HepG2 (cell line): ENCODE measurements around the gene STX5. TPM values are rescaled to one million over a fixed set of nuclear protein-coding genes. Genes with fewer than 3 reads are reported as not detected.
A peak's percentile ranks its signal among the peaks of the same experiment; 100 is the strongest.

Experiments used
- AHR ChIP-seq: IDR thresholded peaks from 2 replicates; pipeline ENCODE4 v1.6.1; 2018; ENCODE audit warnings: missing genetic modification reagents, missing compliant biosample characterization
- CEBPB ChIP-seq: IDR thresholded peaks from 2 replicates; pipeline ENCODE4 v1.6.1; 2011; ENCODE audit warnings: low read depth, low read length, improper control_type of control experiment, borderline replicate concordance
- CENPT ChIP-seq: sonication (generic); formaldehyde crosslinking; IDR thresholded peaks from 2 replicates; pipeline ENCODE4 v1.8.0; 2022; ENCODE audit warnings: low read depth, mild to moderate bottlenecking, moderate library complexity, missing genetic modification reagents
- EZH2 ChIP-seq: conservative IDR thresholded peaks from 2 replicates; pipeline ENCODE4 v1.6.1; 2012; ENCODE audit warnings: mild to moderate bottlenecking, low read depth, low read length, moderate library complexity
- HES4 ChIP-seq: sonication (generic); formaldehyde crosslinking; IDR thresholded peaks from 2 replicates; pipeline ENCODE4 v1.9.0; 2021; ENCODE audit warnings: mild to moderate bottlenecking, missing genetic modification reagents, borderline replicate concordance
- IRF2 ChIP-seq: IDR thresholded peaks from 2 replicates; pipeline ENCODE4 v1.6.1; 2018; ENCODE audit warnings: missing genetic modification reagents, missing compliant biosample characterization
- MEIS1 ChIP-seq: sonication (generic); formaldehyde crosslinking; IDR thresholded peaks from 2 replicates; pipeline ENCODE4 v1.9.0; 2021; ENCODE audit warnings: mild to moderate bottlenecking, missing genetic modification reagents, moderate library complexity, borderline replicate concordance
- SKI ChIP-seq: fragments of 450-650 bp; IDR thresholded peaks from one replicate; pipeline ENCODE4 v1.6.1; 2018; ENCODE audit warnings: mild to moderate bottlenecking; ENCODE audit not compliant: partially characterized antibody
- SMARCE1 ChIP-seq: fragments of 450-650 bp; IDR thresholded peaks from 2 replicates; pipeline ENCODE4 v1.6.1; 2017; ENCODE audit warnings: borderline replicate concordance
- SOX6 ChIP-seq, 2 experiments: fragments of 450-650 bp in 1 of 2; sonication (generic) in 1 of 2; formaldehyde crosslinking in 1 of 2; IDR thresholded peaks; 2 replicates each; pipeline versions ENCODE4 v1.4.0 to v1.6.1; 2017 to 2020; ENCODE audit warnings: antibody characterized with exemption in 1 of 2, mild to moderate bottlenecking in 1 of 2, missing genetic modification reagents in 1 of 2
- TBX3 ChIP-seq: fragments of 450-650 bp; IDR thresholded peaks from 2 replicates; pipeline ENCODE4 v1.6.1; 2017; ENCODE audit warnings: antibody characterized with exemption, mild to moderate bottlenecking, inconsistent platforms, borderline replicate concordance
- ZNF546 ChIP-seq: sonication (generic); formaldehyde crosslinking; conservative IDR thresholded peaks from 2 replicates; pipeline ENCODE4 v1.8.1; 2023; ENCODE audit warnings: mild to moderate bottlenecking, missing genetic modification reagents
- ZNF589 ChIP-seq: sonication (generic); formaldehyde crosslinking; conservative IDR thresholded peaks from 2 replicates; pipeline ENCODE4 v1.8.0; 2022; ENCODE audit warnings: mild to moderate bottlenecking, moderate library complexity, missing genetic modification reagents
- ZNF615 ChIP-seq: sonication (generic); formaldehyde crosslinking; IDR thresholded peaks from 2 replicates; pipeline ENCODE4 v1.5.0; 2020; ENCODE audit warnings: mild to moderate bottlenecking, missing genetic modification reagents, borderline replicate concordance
- polyA plus RNA-seq, 8 experiments: library from polyadenylated mRNA; depleted of rRNA in 3 of 8; stranded (reverse) in 7 of 8; unstranded in 1 of 8; fragments of >200 nt; fragmentation: Illumina TruSeq in 4 of 8; extraction: Trizol in 4 of 8; gene quantifications; 2 replicates each; pipeline versions ENCODE4 v1.2.1 to v1.2.3, GENCODE V29; 2011 to 2016; ENCODE audit warnings: low read depth in 4 of 8, missing spikeins in 1 of 8, mixed read lengths in 1 of 8; ENCODE audit not compliant: insufficient read depth in 1 of 8
- total RNA-seq, 5 experiments: library from RNA; depleted of rRNA; stranded (reverse); fragments of >200 nt; fragmentation: Illumina TruSeq; extraction: Trizol; gene quantifications; 2 replicates each; pipeline ENCODE4 v1.2.3, GENCODE V29; 2016; ENCODE audit warnings: low read depth in 1 of 5
- TF ChIP-seq, protein P1 (sequence below): sonication (generic); formaldehyde crosslinking; IDR thresholded peaks from 2 replicates; pipeline ENCODE4 v1.5.1; 2020; ENCODE audit warnings: mild to moderate bottlenecking, missing genetic modification reagents, borderline replicate concordance
- TF ChIP-seq, protein P2 (sequence below): sonication (generic); formaldehyde crosslinking; IDR thresholded peaks from 2 replicates; pipeline ENCODE4 v1.4.0; 2020; ENCODE audit warnings: low read depth, mild to moderate bottlenecking, missing genetic modification reagents
- TF ChIP-seq, protein P3 (sequence below): sonication (generic); formaldehyde crosslinking; IDR thresholded peaks from 2 replicates; pipeline ENCODE4 v1.5.0; 2020; ENCODE audit warnings: mild to moderate bottlenecking, missing genetic modification reagents
- TF ChIP-seq, protein P4 (sequence below): sonication (generic); formaldehyde crosslinking; IDR thresholded peaks from 2 replicates; pipeline ENCODE4 v1.8.0; 2022; ENCODE audit warnings: mild to moderate bottlenecking, missing genetic modification reagents, moderate library complexity

The STX5 gene
- total and polyA plus RNA-seq, 2 of the 13 experiments (the other 11 are each of a cell fraction or from before 2014, with no cell fraction given), result 26.9 to 30.0 TPM

DNA sequence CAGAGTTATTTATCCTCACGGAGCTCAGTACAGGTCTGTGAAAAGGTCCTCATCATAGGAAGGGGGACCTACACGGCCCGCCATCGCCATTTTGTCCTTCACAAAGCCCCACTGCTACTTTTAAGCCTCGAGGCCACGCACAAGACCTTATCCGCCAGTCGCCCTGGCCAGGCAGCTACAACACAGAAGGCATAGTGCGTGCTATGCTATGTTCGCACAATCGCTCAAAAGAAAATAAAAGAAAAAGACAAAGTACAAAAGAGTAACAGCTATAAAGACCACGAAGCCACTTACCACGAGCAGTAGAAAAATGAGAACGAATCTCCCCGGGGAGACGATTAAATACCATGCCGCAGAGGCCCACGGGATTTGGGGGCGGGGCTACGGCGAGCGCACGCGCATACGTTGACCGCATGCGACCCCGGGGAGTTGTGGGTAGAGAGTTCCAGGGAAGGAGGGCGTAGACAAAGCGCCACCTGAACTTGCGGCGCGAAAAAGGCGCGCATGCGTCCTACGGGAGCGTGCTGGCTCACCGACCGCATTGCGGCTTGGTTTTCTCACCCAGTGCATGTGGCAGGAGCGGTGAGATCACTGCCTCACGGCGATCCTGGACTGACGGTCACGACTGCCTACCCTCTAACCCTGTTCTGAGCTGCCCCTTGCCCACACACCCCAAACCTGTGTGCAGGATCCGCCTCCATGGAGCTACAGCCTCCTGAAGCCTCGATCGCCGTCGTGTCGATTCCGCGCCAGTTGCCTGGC lies 23.9 kb upstream of the STX5 start (continued):
- TF ChIP-seq, protein P1, sequence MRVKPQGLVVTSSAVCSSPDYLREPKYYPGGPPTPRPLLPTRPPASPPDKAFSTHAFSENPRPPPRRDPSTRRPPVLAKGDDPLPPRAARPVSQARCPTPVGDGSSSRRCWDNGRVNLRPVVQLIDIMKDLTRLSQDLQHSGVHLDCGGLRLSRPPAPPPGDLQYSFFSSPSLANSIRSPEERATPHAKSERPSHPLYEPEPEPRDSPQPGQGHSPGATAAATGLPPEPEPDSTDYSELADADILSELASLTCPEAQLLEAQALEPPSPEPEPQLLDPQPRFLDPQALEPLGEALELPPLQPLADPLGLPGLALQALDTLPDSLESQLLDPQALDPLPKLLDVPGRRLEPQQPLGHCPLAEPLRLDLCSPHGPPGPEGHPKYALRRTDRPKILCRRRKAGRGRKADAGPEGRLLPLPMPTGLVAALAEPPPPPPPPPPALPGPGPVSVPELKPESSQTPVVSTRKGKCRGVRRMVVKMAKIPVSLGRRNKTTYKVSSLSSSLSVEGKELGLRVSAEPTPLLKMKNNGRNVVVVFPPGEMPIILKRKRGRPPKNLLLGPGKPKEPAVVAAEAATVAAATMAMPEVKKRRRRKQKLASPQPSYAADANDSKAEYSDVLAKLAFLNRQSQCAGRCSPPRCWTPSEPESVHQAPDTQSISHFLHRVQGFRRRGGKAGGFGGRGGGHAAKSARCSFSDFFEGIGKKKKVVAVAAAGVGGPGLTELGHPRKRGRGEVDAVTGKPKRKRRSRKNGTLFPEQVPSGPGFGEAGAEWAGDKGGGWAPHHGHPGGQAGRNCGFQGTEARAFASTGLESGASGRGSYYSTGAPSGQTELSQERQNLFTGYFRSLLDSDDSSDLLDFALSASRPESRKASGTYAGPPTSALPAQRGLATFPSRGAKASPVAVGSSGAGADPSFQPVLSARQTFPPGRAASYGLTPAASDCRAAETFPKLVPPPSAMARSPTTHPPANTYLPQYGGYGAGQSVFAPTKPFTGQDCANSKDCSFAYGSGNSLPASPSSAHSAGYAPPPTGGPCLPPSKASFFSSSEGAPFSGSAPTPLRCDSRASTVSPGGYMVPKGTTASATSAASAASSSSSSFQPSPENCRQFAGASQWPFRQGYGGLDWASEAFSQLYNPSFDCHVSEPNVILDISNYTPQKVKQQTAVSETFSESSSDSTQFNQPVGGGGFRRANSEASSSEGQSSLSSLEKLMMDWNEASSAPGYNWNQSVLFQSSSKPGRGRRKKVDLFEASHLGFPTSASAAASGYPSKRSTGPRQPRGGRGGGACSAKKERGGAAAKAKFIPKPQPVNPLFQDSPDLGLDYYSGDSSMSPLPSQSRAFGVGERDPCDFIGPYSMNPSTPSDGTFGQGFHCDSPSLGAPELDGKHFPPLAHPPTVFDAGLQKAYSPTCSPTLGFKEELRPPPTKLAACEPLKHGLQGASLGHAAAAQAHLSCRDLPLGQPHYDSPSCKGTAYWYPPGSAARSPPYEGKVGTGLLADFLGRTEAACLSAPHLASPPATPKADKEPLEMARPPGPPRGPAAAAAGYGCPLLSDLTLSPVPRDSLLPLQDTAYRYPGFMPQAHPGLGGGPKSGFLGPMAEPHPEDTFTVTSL (CRISPR knock-in tag), result peak; percentile 62; the same call in 1 of the 2 replicates
- TF ChIP-seq CEBPB, result no peak
- peak; percentile 79; the same call in 1 of the 2 replicates for TF ChIP-seq ZNF589
- peak; percentile 93 for TF ChIP-seq CENPT
- TF ChIP-seq HES4 (CRISPR knock-in tag), result peak; percentile 98
- no peak; the same call in 1 of the 2 replicates for TF ChIP-seq TBX3
- TF ChIP-seq, protein P2, sequence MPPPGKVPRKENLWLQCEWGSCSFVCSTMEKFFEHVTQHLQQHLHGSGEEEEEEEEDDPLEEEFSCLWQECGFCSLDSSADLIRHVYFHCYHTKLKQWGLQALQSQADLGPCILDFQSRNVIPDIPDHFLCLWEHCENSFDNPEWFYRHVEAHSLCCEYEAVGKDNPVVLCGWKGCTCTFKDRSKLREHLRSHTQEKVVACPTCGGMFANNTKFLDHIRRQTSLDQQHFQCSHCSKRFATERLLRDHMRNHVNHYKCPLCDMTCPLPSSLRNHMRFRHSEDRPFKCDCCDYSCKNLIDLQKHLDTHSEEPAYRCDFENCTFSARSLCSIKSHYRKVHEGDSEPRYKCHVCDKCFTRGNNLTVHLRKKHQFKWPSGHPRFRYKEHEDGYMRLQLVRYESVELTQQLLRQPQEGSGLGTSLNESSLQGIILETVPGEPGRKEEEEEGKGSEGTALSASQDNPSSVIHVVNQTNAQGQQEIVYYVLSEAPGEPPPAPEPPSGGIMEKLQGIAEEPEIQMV (CRISPR knock-in tag), result 0 out of 2 replicates have a peak, but pooled peaks have one; percentile 83
- TF ChIP-seq MEIS1 (CRISPR knock-in tag), result peak; percentile 75
- peak; percentile 85 for TF ChIP-seq ZNF546 (CRISPR knock-in tag)
- TF ChIP-seq AHR (CRISPR knock-in tag), result peak; percentile 93; the same call in 1 of the 2 replicates
- no peak for TF ChIP-seq SMARCE1
- peak; percentile 24 for TF ChIP-seq SKI
- peak; percentile 42; the same call in 1 of the 2 replicates for TF ChIP-seq ZNF615 (CRISPR knock-in tag)
- TF ChIP-seq, protein P3, sequence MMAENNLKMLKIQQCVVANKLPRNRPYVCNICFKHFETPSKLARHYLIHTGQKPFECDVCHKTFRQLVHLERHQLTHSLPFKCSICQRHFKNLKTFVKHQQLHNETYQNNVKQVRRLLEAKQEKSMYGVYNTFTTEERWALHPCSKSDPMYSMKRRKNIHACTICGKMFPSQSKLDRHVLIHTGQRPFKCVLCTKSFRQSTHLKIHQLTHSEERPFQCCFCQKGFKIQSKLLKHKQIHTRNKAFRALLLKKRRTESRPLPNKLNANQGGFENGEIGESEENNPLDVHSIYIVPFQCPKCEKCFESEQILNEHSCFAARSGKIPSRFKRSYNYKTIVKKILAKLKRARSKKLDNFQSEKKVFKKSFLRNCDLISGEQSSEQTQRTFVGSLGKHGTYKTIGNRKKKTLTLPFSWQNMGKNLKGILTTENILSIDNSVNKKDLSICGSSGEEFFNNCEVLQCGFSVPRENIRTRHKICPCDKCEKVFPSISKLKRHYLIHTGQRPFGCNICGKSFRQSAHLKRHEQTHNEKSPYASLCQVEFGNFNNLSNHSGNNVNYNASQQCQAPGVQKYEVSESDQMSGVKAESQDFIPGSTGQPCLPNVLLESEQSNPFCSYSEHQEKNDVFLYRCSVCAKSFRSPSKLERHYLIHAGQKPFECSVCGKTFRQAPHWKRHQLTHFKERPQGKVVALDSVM, result peak; percentile 60
- TF ChIP-seq EZH2, result no peak
- TF ChIP-seq, protein P4, sequence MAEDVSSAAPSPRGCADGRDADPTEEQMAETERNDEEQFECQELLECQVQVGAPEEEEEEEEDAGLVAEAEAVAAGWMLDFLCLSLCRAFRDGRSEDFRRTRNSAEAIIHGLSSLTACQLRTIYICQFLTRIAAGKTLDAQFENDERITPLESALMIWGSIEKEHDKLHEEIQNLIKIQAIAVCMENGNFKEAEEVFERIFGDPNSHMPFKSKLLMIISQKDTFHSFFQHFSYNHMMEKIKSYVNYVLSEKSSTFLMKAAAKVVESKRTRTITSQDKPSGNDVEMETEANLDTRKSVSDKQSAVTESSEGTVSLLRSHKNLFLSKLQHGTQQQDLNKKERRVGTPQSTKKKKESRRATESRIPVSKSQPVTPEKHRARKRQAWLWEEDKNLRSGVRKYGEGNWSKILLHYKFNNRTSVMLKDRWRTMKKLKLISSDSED (CRISPR knock-in tag), result no peak
- TF ChIP-seq IRF2 (CRISPR knock-in tag), result peak; percentile 71
- no peak for TF ChIP-seq SOX6 (IDR thresholded peaks at IDR 0.05)
- 0 out of 2 replicates have a peak, but pooled peaks have one; percentile 34 for TF ChIP-seq SOX6 (CRISPR knock-in tag; IDR thresholded peaks at IDR 0.05)
